GM18907 (cell line): ENCODE data around the gene SCYGR6.

Experiments
- ATAC-seq: cut with Tn5 transposase; IDR thresholded peaks from one replicate; pipeline ENCODE4 v1.9.1; 2021; ENCODE audit warnings: mild to moderate bottlenecking, moderate library complexity; ENCODE audit not compliant: unreplicated experiment

The SCYGR6 gene

GRCh38 chr2:227716501-227716900 is 8.1 kb downstream of the SCYGR6 start:
- no peak for ATAC-seq

- ATAC-seq: no peak
These were observed 11.3 kb downstream of the SCYGR6 start for GRCh38 chr2:227713291-227713690.

GRCh38 chr2:227710986-227711385 is 13.6 kb downstream of the SCYGR6 start:
- ATAC-seq: no peak

- ATAC-seq: no peak
These were observed 17.2 kb downstream of the SCYGR6 start for GRCh38 chr2:227707390-227707789.

- no peak for ATAC-seq
These were observed 17.7 kb downstream of the SCYGR6 start for GRCh38 chr2:227706859-227707258.

GRCh38 chr2:227703961-227704360 is 20.6 kb downstream of the SCYGR6 start:
- ATAC-seq: no peak

- ATAC-seq: no peak
These were observed 21.3 kb downstream of the SCYGR6 start for GRCh38 chr2:227703280-227703732.

GRCh38 chr2:227701556-227701955 is 23.0 kb downstream of the SCYGR6 start:
- ATAC-seq: no peak

- no peak for ATAC-seq
These were observed 27.4 kb downstream of the SCYGR6 start for GRCh38 chr2:227696990-227697679.

GRCh38 chr2:227687189-227687588 is 37.4 kb downstream of the SCYGR6 start:
- no peak for ATAC-seq

- ATAC-seq: no peak
These were observed 40.3 kb downstream of the SCYGR6 start for GRCh38 chr2:227684258-227684657.

- ATAC-seq: no peak
These were observed 46.6 kb downstream of the SCYGR6 start for GRCh38 chr2:227677928-227678327.

- ATAC-seq: no peak
These were observed 50.1 kb downstream of the SCYGR6 start for GRCh38 chr2:227674485-227674884.
